IMR-90 (cell line): ENCODE data around the gene UBD.

Experiments
- CHD1 ChIP-seq: IDR thresholded peaks from 2 replicates; pipeline ENCODE4 v1.6.1; 2012; ENCODE audit warnings: low read depth, low read length, improper control_type of control experiment
- RCOR1 ChIP-seq: IDR thresholded peaks from 2 replicates; pipeline ENCODE4 v1.6.1; 2012; ENCODE audit warnings: mild to moderate bottlenecking, low read length, improper control_type of control experiment; ENCODE audit not compliant: insufficient replicate concordance
- TF ChIP-seq, protein P1 (sequence below): conservative IDR thresholded peaks from 2 replicates; pipeline ENCODE4 v1.5.1; 2012; ENCODE audit warnings: mild to moderate bottlenecking, low read depth, low read length, improper control_type of control experiment

DNA sequence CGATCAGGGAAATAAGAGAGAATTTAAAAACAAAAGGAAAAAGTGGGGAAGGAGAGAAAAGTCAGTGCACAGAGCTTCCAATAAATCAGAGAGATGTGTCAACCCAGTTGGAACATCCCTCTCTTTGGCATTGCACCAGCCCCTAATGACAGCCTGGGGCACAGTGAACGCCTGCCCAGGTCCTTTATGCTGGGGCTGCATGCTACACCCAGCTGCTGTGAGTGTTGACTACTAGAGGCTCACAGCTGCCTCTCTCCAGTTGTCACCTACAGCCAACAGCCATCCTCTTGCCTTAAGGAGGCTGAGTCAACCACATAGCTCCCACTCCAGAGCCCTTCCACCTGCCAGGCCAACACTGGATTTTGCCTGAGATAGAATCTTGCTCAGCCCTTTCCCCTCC is 44.4 kb upstream of the UBD start:
- TF ChIP-seq, protein P1, sequence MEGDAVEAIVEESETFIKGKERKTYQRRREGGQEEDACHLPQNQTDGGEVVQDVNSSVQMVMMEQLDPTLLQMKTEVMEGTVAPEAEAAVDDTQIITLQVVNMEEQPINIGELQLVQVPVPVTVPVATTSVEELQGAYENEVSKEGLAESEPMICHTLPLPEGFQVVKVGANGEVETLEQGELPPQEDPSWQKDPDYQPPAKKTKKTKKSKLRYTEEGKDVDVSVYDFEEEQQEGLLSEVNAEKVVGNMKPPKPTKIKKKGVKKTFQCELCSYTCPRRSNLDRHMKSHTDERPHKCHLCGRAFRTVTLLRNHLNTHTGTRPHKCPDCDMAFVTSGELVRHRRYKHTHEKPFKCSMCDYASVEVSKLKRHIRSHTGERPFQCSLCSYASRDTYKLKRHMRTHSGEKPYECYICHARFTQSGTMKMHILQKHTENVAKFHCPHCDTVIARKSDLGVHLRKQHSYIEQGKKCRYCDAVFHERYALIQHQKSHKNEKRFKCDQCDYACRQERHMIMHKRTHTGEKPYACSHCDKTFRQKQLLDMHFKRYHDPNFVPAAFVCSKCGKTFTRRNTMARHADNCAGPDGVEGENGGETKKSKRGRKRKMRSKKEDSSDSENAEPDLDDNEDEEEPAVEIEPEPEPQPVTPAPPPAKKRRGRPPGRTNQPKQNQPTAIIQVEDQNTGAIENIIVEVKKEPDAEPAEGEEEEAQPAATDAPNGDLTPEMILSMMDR = no peak
- no peak for TF ChIP-seq RCOR1
- TF ChIP-seq CHD1 = no peak
